ENCODE results near the gene TCF20.

- no peak for TF ChIP-seq CTCF (IDR thresholded peaks at IDR 0.05)
- no peak for TF ChIP-seq POLR2A (IDR thresholded peaks at IDR 0.05)
Measured at GRCh38 chr22:42289671-42290541, 19.5 kb upstream of the TCF20 start.
